ENCODE data around the gene IL17REL. TPM values are rescaled to one million over a fixed set of nuclear protein-coding genes. Genes with fewer than 3 reads are reported as not detected.

IL17REL gene
- polyA plus RNA-seq, 3 donors: not detected

- peak; percentile 59 to 79 (median 76) for DNase-seq
- no peak overlapping the region for H3K9ac ChIP-seq (ENCODE audit: insufficient read depth, low read length, poor library complexity, severe bottlenecking)
- Mint-ChIP-seq H3K4me1 (peaks cover 6% of the 10 kb centered on the region), H3K4me3 (no peak overlapping the region), H3K36me3 (peaks cover 0 to 5% of the 10 kb centered on the region in 2 donors), H3K9me3 (peaks cover 13 to 33% (median 28%) of the 10 kb centered on the region in 7 donors), H3K27ac (peak overlapping the region in 1 of 7 donors; percentile 3), H3K27me3 (ENCODE audit: low read depth in 3 of 3) (peaks cover 9 to 14% (median 10%) of the 10 kb centered on the region in 3 donors)
- no peaks in the 10 kb centered on the region for H4K20me1 ChIP-seq (ENCODE audit: insufficient read depth, low read length)
- H3K36me3 ChIP-seq (replicated peaks in 1 of 2; ENCODE audit: control insufficient read depth in 1 of 2, insufficient read depth in 2 of 2, low read length in 2 of 2): no peaks in the 10 kb centered on the region
- no peak overlapping the region for H3K4me2 ChIP-seq (replicated peaks; ENCODE audit: extremely low read depth, low read length, poor library complexity, severe bottlenecking)
- H3K9me3 ChIP-seq (replicated peaks in 1 of 2; ENCODE audit: control insufficient read depth in 1 of 2, insufficient read depth in 1 of 2, low read length in 2 of 2): peaks cover 12 to 20% of the 10 kb centered on the region in 2 donors
- no peaks in the 10 kb centered on the region for H3K79me2 ChIP-seq (ENCODE audit: insufficient read depth, low read length)
- peak; percentile 78 for TF ChIP-seq CTCF (IDR thresholded peaks at IDR 0.05)
- intact Hi-C loops (cut with micrococcal nuclease): loop anchor here in 1 of 2 donors (2.0 kb wide), 1 partner anchor 62 kb away; no protein-coding TSS in a partner anchor
- H3K27ac ChIP-seq (ENCODE audit: low read depth in 1 of 2, low read length in 2 of 2): no peak overlapping the region
- 42% methylated on average over 15 of the region's 23 CpGs for WGBS (ENCODE audit: insufficient coverage)
- H2AFZ ChIP-seq (ENCODE audit: insufficient read depth, low read depth, low read length, poor library complexity, severe bottlenecking): peak overlapping the region; percentile 31
- H3K27me3 ChIP-seq (ENCODE audit: control insufficient read depth in 2 of 2, insufficient read depth in 2 of 2, low read length in 2 of 2): no peaks in the 10 kb centered on the region
- H3K4me1 ChIP-seq (ENCODE audit: control insufficient read depth in 1 of 2, insufficient read depth in 2 of 2, low read length in 2 of 2): no peaks in the 10 kb centered on the region
- no peak overlapping the region for H3K4me3 ChIP-seq (replicated peaks in 1 of 3; ENCODE audit: low read depth in 2 of 3, low read length in 3 of 3)
Observed at GRCh38 chr22:49992921-49993648, 19.5 kb downstream of the IL17REL start.

- no peaks in the 10 kb centered on the region for H4K20me1 ChIP-seq (ENCODE audit: insufficient read depth, low read length)
- DNase-seq: no peak
- Mint-ChIP-seq H3K4me3 (peak overlapping the region in 1 of 2 donors; percentile 39), H3K27ac (no peak overlapping the region), H3K4me1 (peaks cover 6% of the 10 kb centered on the region), H3K36me3 (peaks cover 0 to 5% of the 10 kb centered on the region in 2 donors), H3K9me3 (peaks cover 13 to 40% (median 34%) of the 10 kb centered on the region in 7 donors), H3K27me3 (ENCODE audit: low read depth in 3 of 3) (peaks cover 10 to 17% (median 14%) of the 10 kb centered on the region in 3 donors)
- no peak overlapping the region for H3K4me3 ChIP-seq (replicated peaks in 1 of 3; ENCODE audit: low read depth in 2 of 3, low read length in 3 of 3)
- no peaks in the 10 kb centered on the region for H3K27me3 ChIP-seq (ENCODE audit: control insufficient read depth in 2 of 2, insufficient read depth in 2 of 2, low read length in 2 of 2)
- H3K79me2 ChIP-seq (ENCODE audit: insufficient read depth, low read length): no peaks in the 10 kb centered on the region
- H3K9me3 ChIP-seq (replicated peaks in 1 of 2; ENCODE audit: control insufficient read depth in 1 of 2, insufficient read depth in 1 of 2, low read length in 2 of 2): peaks cover 12 to 20% of the 10 kb centered on the region in 2 donors
- 94% methylated on average over 4 of the region's 7 CpGs for WGBS (ENCODE audit: insufficient coverage)
- no peak overlapping the region for H2AFZ ChIP-seq (ENCODE audit: insufficient read depth, low read depth, low read length, poor library complexity, severe bottlenecking)
- TF ChIP-seq CTCF (IDR thresholded peaks at IDR 0.05): no peak
- H3K4me1 ChIP-seq (ENCODE audit: control insufficient read depth in 1 of 2, insufficient read depth in 2 of 2, low read length in 2 of 2): no peaks in the 10 kb centered on the region
- intact Hi-C loops (cut with micrococcal nuclease): loop anchor here in 1 of 2 donors (2.0 kb wide), 1 partner anchor 61 kb away; no protein-coding TSS in a partner anchor
- H3K27ac ChIP-seq (ENCODE audit: low read depth in 1 of 2, low read length in 2 of 2): no peak overlapping the region
- H3K4me2 ChIP-seq (replicated peaks; ENCODE audit: extremely low read depth, low read length, poor library complexity, severe bottlenecking): no peak overlapping the region
- no peaks in the 10 kb centered on the region for H3K36me3 ChIP-seq (replicated peaks in 1 of 2; ENCODE audit: control insufficient read depth in 1 of 2, insufficient read depth in 2 of 2, low read length in 2 of 2)
- H3K9ac ChIP-seq (ENCODE audit: insufficient read depth, low read length, poor library complexity, severe bottlenecking): no peak overlapping the region
Observed at GRCh38 chr22:49991907-49992533, 20.5 kb downstream of the IL17REL start.

All from CD14-positive monocyte (primary cell).